ENCODE results near the gene EWSR1. TPM values are rescaled to one million over a fixed set of nuclear protein-coding genes. Genes with fewer than 3 reads are reported as not detected.

The EWSR1 gene
- total RNA-seq, 1 donor from 2014 or later, result 199 TPM

- Mint-ChIP-seq H3K36me3 (ENCODE audit: low read depth, unreplicated experiment) (peaks cover 2% of the 10 kb centered on the region), H3K27ac (ENCODE audit: unreplicated experiment) (no peak overlapping the region), H3K4me3 (ENCODE audit: unreplicated experiment) (no peak overlapping the region), H3K27me3 (ENCODE audit: low read depth, unreplicated experiment) (peaks cover 16% of the 10 kb centered on the region), H3K4me1 (ENCODE audit: low read depth, unreplicated experiment) (no peaks in the 10 kb centered on the region), H3K9me3 (ENCODE audit: unreplicated experiment) (peaks cover 17% of the 10 kb centered on the region)
- H3K9ac ChIP-seq (ENCODE audit: low read length), result no peak overlapping the region
- no peaks in the 10 kb centered on the region for H3K79me2 ChIP-seq (ENCODE audit: insufficient read depth, low read length)
- no peaks in the 10 kb centered on the region for H3K4me1 ChIP-seq (ENCODE audit: insufficient read depth, low read length)
- FAIRE-seq, result no peak
- no peak for DNase-seq (ENCODE audit: low read depth)
- TF ChIP-seq CTCF (IDR thresholded peaks at IDR 0.05; ENCODE audit: insufficient read depth, low read depth, low read length), result no peak
- no peak for TF ChIP-seq EZH2 (IDR thresholded peaks at IDR 0.05; ENCODE audit: insufficient read depth, low read length)
- no peak overlapping the region for H3K4me2 ChIP-seq (ENCODE audit: low read length)
- no peak overlapping the region for H3K27ac ChIP-seq (ENCODE audit: low read depth, low read length)
- H4K20me1 ChIP-seq (ENCODE audit: insufficient read depth, low read length), result no peaks in the 10 kb centered on the region
- H3K9me3 ChIP-seq (ENCODE audit: insufficient read depth, low read depth, low read length), result no peaks in the 10 kb centered on the region
- H3K4me3 ChIP-seq (ENCODE audit: insufficient read depth, low read depth, low read length), result no peak overlapping the region
- no peaks in the 10 kb centered on the region for H3K27me3 ChIP-seq (ENCODE audit: insufficient read depth, low read length)
- H3K36me3 ChIP-seq (ENCODE audit: insufficient read depth, low read length), result no peaks in the 10 kb centered on the region
- no peak overlapping the region for H2AFZ ChIP-seq (ENCODE audit: low read depth, low read length)
Observed at GRCh38 chr22:29243874-29244446, 24.1 kb upstream of the EWSR1 start.

GRCh38 chr22:29244785-29245625, 23.1 kb upstream of the EWSR1 start:
- no peak overlapping the region for H3K4me3 ChIP-seq (ENCODE audit: insufficient read depth, low read depth, low read length)
- no peaks in the 10 kb centered on the region for H3K79me2 ChIP-seq (ENCODE audit: insufficient read depth, low read length)

More at GRCh38 chr22:29244785-29245625, 23.1 kb upstream of the EWSR1 start:
- no peak overlapping the region for H3K27ac Mint-ChIP-seq (ENCODE audit: unreplicated experiment)
- H3K27me3 Mint-ChIP-seq (ENCODE audit: low read depth, unreplicated experiment), result peaks cover 16% of the 10 kb centered on the region
- no peaks in the 10 kb centered on the region for H3K27me3 ChIP-seq (ENCODE audit: insufficient read depth, low read length)
- H3K27ac ChIP-seq (ENCODE audit: low read depth, low read length), result no peak overlapping the region
- H3K36me3 Mint-ChIP-seq (ENCODE audit: low read depth, unreplicated experiment), result peaks cover 2% of the 10 kb centered on the region
- no peaks in the 10 kb centered on the region for H3K9me3 ChIP-seq (ENCODE audit: insufficient read depth, low read depth, low read length)
- no peak overlapping the region for H3K4me2 ChIP-seq (ENCODE audit: low read length)
- H3K9me3 Mint-ChIP-seq (ENCODE audit: unreplicated experiment), result peaks cover 16% of the 10 kb centered on the region
- H3K4me1 ChIP-seq (ENCODE audit: insufficient read depth, low read length), result no peaks in the 10 kb centered on the region
- no peak overlapping the region for H3K9ac ChIP-seq (ENCODE audit: low read length)
- no peak overlapping the region for H2AFZ ChIP-seq (ENCODE audit: low read depth, low read length)
- no peak overlapping the region for H3K4me3 Mint-ChIP-seq (ENCODE audit: unreplicated experiment)
- no peaks in the 10 kb centered on the region for H3K4me1 Mint-ChIP-seq (ENCODE audit: low read depth, unreplicated experiment)
- H3K36me3 ChIP-seq (ENCODE audit: insufficient read depth, low read length), result no peaks in the 10 kb centered on the region
- TF ChIP-seq EZH2 (IDR thresholded peaks at IDR 0.05; ENCODE audit: insufficient read depth, low read length) (no peak), CTCF (IDR thresholded peaks at IDR 0.05; ENCODE audit: insufficient read depth, low read depth, low read length) (no peak)
- FAIRE-seq, result no peak
- no peak for DNase-seq (ENCODE audit: low read depth)
- H4K20me1 ChIP-seq (ENCODE audit: insufficient read depth, low read length), result no peaks in the 10 kb centered on the region

All from astrocyte (in vitro differentiated cells and primary cell).